Measurements from ENCODE around the gene DCAF7.

Gene DCAF7

DNA sequence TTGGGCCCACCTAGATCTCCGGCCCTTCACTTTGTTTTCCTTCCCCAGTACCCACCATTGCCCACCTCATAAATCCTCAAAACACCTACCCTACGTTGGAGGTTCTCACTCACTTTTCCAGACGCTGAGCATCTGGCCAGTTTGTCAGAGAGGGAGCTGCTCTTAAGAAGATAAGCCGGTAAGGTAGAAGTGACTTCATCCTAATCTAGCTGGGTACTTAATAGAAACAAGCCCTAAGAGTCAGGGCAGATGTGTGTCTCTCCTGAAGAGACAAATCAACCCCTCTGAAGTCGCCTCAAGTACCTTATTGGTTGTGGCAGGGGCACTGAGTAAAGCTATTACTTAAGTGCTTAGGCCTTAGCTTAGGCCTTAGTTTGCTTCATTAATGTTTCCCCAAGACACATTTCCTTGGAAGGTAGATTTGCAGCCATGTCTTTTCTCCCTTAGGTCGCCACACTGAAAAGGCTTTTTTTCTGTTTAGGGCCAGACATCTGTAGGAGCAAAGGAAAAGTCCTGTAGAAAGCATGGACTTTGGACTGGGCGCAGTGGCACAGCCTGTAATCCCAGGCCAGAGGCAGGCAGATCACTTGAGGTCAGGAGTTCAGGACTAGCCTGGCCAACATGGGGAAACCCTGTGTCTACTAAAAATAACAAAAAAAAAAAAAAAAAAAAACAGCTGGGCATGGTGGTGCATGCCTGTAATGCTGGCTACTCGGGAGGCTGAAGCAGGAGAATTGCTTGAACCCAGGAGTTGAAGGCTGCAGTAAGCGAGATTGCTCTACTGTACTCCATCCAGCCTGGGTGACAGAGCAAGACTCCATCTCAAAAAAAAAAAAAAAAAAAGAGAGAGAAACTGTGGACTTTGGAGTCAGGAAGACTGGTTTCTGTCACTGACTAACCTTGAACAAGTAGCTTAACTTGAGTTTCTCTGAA is 51.4 kb downstream of the DCAF7 start:
- no peak for TF ChIP-seq GATA3 (IDR thresholded peaks at IDR 0.05; ENCODE audit: low read depth, low read length)
- TF ChIP-seq GATA2 (IDR thresholded peaks at IDR 0.05; ENCODE audit: low read depth, low read length), result no peak

DNA sequence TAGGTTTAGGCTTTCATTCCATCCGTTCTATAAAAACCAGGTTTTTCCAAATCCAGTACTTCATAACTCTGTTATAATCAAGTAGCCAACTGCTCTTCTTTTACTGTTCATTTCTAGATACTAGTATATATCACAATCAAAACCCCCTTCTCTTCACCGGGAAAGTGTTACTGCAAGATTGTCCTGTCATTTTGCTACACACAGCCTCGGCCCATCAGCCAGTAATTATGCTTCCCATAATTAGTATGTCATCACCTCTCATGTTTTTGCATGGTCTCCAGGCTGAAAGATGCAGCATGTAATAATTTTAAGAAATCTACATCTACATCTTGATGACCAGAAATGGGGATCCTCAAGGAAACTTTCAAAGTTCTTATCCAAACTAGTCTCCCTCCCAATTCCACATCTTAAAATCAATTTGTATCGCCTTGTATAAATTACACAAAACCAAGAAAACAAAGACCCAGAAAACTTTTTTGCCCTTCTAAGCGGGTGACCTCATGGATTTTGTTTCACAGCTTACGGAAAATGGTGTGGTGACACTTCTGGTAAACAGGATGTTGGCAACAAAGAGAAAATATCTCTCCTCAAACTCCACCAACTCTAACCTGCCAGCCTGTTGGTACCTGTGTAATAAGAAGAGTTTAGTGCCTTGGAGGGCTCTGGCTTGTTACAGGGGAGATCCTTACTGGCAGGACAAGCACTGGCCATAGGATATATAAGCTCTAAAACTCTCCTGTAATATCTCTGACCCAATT is 59.7 kb downstream of the DCAF7 start:
- TF ChIP-seq GATA3 (IDR thresholded peaks at IDR 0.05; ENCODE audit: low read depth, low read length) (no peak), GATA2 (IDR thresholded peaks at IDR 0.05; ENCODE audit: low read depth, low read length) (no peak)

DNA sequence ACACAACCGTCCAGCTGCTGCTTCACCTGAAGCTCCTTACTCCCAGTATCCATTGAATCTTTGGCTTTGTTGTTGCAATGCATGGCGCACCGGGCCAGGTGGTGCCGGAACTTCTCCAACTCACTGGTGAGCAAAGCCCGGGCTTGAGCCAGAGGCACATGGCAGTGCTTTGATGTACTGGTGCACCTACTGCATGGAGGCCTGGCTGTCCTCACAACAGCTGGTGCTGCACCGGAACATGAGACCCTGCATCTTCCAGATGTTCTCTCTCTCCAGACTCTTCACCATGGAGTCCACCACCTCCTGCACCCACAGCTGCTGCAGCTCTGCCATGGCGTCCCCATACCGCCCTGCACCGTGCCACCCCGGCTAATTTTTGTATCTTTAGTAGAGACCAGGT is 60.6 kb downstream of the DCAF7 start:
- TF ChIP-seq GATA2 (IDR thresholded peaks at IDR 0.05; ENCODE audit: low read depth, low read length), result no peak
- no peak for TF ChIP-seq GATA3 (IDR thresholded peaks at IDR 0.05; ENCODE audit: low read depth, low read length)

DNA sequence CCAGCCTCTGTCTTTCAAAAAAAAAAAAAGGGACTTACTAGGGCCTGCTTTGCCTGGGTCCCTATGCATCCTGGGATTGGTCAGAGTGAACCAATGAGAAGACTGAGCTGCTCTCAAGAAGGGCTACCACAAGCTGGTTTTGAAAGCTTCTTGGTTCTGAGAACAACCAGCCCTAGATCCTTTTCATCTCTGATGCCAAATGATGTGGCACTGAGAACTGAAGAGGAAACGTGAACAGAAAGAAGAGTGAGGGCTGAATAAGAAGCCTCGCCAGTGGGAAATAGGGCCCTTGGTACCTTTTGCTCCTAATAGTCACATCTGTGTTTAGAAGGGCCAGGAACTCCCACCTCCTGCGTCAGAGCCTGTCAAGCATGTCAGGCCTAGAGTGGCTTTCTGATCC is 61.1 kb downstream of the DCAF7 start:
- TF ChIP-seq GATA2 (IDR thresholded peaks at IDR 0.05; ENCODE audit: low read depth, low read length) (no peak), GATA3 (IDR thresholded peaks at IDR 0.05; ENCODE audit: low read depth, low read length) (no peak)

DNA sequence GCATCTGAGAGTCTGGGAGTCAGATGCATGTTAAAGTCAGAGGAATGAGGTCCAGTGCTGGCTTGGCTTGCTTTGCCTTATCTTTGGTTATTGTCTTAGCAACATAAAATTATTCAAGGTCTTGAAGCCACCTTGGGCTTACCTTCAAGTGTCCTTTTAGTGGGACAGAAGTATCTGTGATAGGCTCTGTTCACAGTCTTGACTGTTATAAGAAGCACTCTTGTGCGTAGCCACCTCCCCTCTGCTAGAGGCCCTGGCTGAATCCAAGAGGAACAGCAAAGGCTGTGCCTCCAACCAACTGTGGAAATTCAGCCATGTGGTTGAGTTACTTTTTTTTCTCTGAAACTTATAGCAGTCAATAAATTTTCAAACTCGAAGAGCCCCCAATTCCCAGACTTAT is 63.4 kb downstream of the DCAF7 start:
- no peak for TF ChIP-seq GATA3 (IDR thresholded peaks at IDR 0.05; ENCODE audit: low read depth, low read length)
- TF ChIP-seq GATA2 (IDR thresholded peaks at IDR 0.05; ENCODE audit: low read depth, low read length), result no peak

DNA sequence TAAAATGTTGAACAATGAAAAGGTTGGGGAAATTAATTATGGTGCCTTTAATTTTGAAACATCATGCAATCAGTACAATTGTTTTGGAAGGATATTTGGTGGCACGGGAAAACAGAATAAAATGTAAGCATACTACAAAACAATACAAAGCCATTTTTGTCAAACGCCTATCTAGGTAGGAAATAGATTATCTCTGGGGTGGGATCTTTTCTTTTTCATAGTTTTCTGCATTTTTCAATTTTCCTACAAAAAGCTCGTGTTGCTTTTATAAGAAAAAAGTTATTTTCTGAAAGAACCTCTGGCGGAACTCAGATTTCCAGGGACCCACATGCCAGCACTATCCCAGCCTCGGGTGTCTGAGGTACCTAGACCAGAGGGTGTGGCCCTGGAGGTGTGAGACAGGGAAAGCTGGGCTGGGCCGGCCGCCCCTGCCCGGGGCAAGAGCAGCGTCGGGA is 71.0 kb downstream of the DCAF7 start:
- TF ChIP-seq GATA3 (IDR thresholded peaks at IDR 0.05; ENCODE audit: low read depth, low read length) (no peak), GATA2 (IDR thresholded peaks at IDR 0.05; ENCODE audit: low read depth, low read length) (no peak)

DNA sequence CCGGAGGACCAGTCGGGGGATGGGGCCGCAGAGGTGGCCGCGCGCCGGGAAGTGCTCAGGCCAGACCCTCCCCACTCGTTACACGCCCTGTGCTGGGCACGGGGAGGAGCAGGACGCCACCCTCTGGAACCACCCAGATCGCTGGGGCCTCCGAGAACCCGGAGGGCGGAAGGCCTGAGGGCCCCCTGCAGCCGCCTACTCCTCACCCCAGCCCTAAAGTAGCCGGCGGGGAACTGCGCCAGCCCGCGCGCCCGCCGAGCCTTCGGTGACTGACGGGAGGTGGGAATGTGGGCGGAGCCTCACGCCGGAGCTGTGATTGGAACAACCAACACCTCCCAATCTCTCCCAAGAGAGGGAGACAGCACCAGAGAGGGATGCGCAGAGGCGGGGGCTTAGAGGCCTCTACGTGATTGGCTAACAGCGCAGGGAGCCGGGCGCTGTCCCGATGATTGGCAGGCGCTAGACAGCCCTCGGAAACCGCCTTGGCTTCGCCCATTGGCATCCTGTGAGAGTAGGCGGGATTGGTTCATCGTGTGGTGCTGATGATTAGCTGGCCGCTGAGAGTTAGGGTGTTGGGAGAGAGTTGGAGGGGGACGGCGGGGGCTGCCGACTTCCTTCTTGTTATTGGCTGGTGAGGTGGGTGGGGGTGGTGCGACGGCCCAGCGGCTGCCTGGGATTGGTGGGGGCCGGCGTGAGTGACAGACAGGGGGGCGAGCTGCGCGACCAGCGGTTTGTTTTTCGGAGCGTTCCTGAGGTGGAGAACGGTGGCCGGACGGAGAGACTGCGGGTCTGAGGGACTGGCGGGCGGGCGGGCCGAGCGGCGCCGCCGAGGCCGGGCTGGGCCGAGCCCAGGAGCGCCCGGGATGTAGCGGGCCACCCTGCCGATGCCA is 71.7 kb downstream of the DCAF7 start, which contains the start of gene MAP3K3:
TSS of gene MAP3K3 (plus strand) at position 734 of the 890 bp plus-strand sequence. CDS start 343 bp downstream, outside the sequence.
- TF ChIP-seq GATA2 (IDR thresholded peaks at IDR 0.05; ENCODE audit: low read depth, low read length) (no peak), GATA3 (IDR thresholded peaks at IDR 0.05; ENCODE audit: low read depth, low read length) (no peak)

DNA sequence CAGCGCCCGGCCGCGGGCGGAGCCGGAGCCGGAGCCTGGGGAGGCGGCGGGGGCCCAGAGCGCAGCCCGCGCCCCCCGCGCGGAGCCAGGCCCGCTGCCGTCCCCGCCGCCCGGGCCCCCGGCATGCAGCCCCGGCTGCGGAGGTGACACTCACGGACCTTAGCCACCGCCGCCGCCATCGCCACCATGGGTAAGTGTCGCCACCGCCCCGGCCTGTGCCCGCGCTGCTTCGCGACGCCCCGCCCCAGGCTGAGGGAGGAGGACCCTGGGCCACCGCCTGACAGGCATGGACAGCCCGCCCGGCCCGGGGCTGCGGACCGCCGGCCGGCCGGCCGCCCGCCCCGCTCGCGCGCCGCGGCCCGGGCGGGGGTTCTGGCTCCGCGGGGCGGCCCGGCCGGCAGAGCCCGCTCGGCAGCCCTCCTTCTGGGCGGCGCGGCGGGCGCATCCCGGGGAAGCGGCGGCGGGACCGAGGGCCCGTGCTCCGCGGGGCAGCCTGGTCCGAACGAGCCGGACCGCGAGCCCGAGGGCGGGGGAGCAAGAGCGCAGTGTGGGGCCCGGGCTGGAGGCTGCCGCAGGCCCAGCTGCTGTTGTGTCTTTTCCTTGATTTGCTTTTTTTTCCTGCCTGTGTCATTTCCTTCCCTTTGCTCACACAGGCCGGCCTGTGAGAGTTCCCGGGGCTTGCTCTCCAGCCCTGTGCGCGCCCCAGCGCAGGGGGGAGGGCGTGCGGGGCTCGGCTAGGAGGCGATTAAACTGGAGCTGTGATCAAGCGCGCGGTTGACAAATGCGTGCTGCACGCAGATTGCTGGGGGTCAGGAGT is 72.5 kb downstream of the DCAF7 start:
- no peak for TF ChIP-seq GATA2 (IDR thresholded peaks at IDR 0.05; ENCODE audit: low read depth, low read length)
- TF ChIP-seq GATA3 (IDR thresholded peaks at IDR 0.05; ENCODE audit: low read depth, low read length), result no peak

DNA sequence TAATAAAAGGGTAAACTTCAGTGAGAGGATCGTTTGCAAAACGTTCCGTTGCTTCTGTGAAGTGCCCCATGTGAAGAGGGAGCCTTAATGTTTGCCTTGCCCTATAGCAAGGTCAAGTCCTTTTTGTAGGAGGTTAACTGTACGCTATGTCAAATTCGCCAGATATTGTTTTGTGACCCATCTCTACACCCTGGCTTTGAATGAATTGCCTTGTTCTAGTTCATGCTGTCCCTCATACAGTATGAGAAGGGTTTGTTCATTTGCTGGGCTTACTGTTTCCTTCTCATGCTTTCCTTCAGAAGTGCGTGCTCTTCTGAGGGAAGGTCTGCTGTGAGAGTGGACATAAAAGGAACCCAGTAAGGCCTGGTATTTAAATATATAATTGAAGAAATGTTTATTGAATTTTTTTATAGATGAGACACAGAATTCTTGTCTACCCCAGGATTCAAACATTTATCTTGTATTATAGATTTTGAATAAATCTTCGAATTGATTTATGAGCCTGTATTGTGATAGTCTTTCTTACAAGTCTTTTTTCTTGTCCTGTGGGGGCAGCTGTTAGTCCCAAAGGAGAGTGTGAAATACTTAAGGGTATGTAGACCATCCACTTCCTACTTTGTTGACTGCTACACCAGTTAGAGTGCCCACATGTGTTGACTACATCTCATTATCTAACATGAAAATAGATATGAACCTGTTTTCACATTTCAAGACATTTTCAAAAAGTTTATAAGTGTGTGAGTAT is 73.7 kb downstream of the DCAF7 start:
- TF ChIP-seq GATA3 (IDR thresholded peaks at IDR 0.05; ENCODE audit: low read depth, low read length) (no peak), GATA2 (IDR thresholded peaks at IDR 0.05; ENCODE audit: low read depth, low read length) (no peak)

GRCh38 chr17:63624531-63624880 is 74.2 kb downstream of the DCAF7 start:
- no peak for TF ChIP-seq GATA3 (IDR thresholded peaks at IDR 0.05; ENCODE audit: low read depth, low read length)
- no peak for TF ChIP-seq GATA2 (IDR thresholded peaks at IDR 0.05; ENCODE audit: low read depth, low read length)

DNA sequence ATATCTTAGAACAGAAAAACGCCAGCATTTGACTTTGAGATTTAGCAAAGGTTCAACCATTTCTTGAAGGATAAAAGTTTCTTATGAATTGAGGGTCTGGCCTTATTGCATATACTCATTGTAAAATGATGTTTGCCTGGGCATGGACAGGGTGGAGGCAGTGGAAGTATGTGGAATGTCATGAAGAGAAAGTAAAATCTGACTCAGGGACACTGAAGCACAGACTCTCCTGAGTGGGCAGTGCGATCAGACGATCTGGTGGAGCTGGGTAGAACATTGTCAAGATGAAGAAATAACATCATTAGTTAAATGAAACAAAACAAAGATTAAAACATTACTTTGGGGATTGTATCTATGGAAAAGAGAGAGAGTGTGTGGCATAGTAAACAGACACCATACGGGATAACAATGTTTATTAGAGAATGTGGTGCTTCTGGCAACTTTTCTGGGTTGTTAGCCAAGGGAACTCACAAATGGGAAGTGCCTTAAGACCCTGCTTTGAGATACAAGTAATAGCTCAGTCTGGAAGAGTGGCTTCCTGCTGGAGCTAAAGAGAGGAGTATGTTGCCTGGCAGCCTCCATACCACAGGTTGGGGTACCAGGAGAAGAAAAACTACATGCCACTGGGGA is 76.4 kb downstream of the DCAF7 start:
- TF ChIP-seq GATA2 (IDR thresholded peaks at IDR 0.05; ENCODE audit: low read depth, low read length) (no peak), GATA3 (IDR thresholded peaks at IDR 0.05; ENCODE audit: low read depth, low read length) (no peak)

- TF ChIP-seq GATA2 (IDR thresholded peaks at IDR 0.05; ENCODE audit: low read depth, low read length), result no peak
These were observed 79.3 kb downstream of the DCAF7 start for GRCh38 chr17:63629627-63630026.
